GM21723 (cell line): ENCODE data around the gene LILRB2.
"Not testable (repeated sequence)": the region's sequence is repeated elsewhere in the genome, so short reads cannot be mapped to it uniquely, and the experiment has no call there.

Source experiments
- ATAC-seq: cut with Tn5 transposase; IDR thresholded peaks from one replicate; pipeline ENCODE4 v1.9.1; 2021; ENCODE audit warnings: mild to moderate bottlenecking, moderate library complexity; ENCODE audit not compliant: unreplicated experiment

Gene LILRB2

GRCh38 chr19:54281007-54281728 lies at the start of gene LILRB2:
TSS of gene LILRB2 (minus strand) at chr19:54281110. CDS start at chr19:54280496, 614 bp downstream.
- no peak for ATAC-seq

DNA sequence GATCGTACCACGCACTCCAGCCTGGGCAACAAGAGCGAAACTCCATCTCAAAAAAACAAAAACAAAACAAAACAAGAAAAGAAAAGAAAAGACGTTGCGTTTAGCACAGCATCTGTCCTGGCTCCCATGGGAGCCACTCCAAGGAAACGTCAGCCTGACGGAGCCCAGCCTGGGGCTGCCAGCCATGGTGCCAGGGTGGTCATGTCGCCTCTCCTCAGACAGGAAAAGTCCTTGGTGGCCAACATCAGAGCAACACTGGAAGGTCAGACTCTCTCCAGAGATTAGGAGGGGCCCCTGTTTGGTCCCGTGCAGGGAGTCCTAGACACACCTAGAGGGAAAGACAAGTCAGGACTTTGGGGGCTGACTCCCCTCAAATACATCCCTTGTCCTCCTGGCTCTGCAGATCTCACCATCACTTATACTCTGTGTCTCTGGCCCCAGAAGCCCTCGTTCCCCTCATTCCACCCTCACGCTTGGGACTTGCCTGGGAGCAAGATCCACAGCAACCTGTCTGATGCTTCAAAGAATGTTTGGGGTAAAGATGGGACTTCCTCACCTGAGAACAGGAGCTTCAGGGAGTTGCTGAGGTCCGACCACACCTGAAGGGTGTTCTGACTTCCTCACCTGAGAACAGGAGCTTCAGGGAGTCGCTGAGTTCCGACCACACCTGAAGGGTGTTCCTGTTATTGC lies 48.7 kb upstream of the LILRB2 start:
- no peak for ATAC-seq

GRCh38 chr19:54328781-54329180 lies 47.9 kb upstream of the LILRB2 start:
- not testable (repeated sequence) for ATAC-seq

GRCh38 chr19:54325631-54326030 lies 44.7 kb upstream of the LILRB2 start:
- no peak for ATAC-seq

DNA sequence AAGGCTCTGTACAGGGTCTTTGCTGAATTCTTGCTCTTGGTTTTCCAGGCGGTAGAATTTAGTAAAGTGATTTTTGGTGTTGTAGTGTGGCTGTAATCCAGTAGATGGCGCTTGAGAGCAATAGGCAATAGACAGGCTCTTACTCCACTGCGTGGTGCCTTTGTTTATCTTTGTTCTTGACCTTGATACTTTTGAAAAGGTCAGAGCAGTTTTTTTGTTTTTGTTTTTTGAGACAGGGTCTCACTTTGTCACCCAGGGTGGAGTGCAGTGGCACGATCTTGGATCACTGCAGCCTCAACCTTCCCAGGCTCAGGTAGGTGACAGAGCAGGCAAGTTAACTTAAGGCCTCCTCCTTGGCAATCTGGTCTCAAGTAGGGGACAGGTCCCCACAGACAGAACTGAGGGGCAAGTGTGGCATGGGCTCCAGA lies 44.3 kb upstream of the LILRB2 start:
- ATAC-seq: no peak

DNA sequence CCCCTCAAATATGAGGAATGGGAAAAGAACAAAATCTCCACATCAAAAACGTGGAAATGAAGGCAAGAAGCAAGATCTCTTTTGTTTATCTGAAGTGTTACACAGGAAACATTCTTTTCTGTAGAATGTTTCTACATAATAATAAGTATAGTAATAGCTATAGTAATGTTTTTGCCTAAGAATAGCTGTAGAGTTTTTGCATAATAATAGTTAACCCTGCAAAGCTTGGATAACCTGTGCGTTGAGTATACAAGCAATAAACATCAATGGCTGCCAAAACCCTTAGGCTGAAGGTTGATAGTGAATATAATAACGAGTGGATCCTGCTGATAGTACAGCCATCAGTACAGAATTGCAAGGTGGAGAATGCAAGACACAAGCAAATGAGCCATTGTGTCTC lies 43.2 kb upstream of the LILRB2 start:
- ATAC-seq: no peak

GRCh38 chr19:54322934-54323333 lies 42.0 kb upstream of the LILRB2 start:
- not testable (repeated sequence) for ATAC-seq

DNA sequence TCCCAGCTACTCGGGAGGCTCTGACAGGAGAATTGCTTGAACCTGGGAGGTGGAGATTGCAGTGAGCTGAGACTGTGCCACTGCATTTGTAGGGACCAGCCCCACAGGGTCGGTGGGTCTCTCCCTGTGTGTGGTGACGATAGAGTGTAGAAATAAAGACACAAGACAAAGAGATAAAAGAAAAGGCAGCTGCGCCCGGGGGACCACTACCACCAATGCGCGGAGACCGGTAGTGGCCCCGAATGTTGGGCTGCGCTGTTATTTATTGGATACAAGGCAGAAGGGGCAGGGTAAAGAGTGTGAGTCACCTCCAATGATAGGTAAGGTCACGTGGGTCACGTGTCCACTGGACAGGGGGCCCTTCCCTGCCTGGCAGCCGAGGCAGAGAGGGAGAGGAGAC lies 41.4 kb upstream of the LILRB2 start:
- not testable (repeated sequence) for ATAC-seq

- no peak for ATAC-seq
Observed at GRCh38 chr19:54319892-54320670, 39.2 kb upstream of the LILRB2 start.

DNA sequence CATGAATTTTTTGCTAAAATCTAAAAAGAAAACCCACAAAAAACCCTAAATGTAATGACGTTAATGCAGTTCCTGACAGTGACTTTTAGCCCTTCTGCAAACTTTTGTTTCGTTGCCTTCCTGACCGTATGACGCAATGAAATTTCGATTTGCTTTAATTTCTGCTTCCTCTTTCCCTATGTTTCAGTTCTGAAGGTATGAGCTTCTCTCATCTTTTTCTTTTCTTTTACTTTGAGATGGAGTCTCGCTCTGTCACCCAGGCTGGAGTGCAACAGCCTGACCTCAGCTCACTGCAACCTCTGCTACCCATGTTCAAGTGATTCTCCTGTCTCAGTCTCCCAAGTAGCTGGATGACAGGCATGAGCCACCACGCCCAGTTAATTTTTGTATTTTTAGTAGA lies 38.1 kb upstream of the LILRB2 start:
- no peak for ATAC-seq

DNA sequence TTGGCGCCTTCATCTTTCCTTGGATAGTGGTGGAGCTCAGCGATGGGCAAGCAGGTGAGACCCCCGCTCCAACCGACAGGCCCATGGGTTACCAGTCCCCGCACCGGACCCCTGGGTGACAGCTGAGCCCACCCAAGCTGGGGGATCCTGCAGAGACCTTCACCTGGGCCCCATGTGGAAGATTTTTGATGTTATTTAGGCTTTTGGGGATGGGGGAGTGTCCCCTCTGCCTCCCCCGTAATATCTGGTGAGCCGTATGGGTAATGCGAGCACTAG lies 37.0 kb upstream of the LILRB2 start:
- ATAC-seq: no peak

DNA sequence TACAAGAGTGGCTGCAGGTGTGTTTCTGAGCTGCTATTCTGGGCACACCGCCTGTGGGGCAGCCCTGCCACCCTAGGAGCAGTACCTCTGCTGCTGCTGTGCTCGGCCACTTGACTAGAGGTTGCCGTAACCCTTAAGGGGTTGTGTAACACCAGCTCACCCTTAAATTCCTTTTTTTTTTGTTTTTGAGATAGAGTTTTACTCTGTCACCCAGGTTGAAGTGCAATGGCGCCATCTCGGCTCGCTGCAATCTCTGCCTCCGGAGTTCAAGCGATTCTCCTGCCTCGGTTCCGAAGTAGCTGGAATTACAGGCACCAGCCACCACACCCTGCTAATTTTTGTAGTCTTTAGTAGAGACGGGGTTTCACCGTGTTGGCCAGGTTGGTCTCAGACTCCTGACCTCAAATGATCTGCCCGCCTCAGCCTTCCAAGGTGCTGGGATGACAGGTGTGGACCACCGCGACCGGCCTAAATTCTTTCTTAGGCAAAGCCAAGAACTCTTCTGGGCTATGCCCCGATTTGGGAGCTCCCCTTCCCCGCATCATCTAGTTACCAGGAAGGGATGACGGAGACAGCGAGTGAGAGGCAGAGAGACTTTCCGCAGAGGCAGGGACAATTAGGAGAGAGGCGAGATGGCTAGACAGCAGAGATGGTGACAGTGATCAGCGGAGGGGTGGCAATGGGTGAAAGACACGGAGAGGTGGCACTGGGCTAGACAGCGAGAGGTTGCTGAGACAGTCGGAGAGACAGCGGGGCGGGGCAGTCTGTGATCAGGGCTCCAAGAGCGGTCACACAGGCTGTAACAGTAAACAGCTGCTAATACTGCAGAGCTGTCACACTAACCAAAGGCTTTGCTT lies 36.4 kb upstream of the LILRB2 start:
- ATAC-seq: no peak

- ATAC-seq: no peak
Observed at GRCh38 chr19:54316746-54317107, 35.8 kb upstream of the LILRB2 start.

GRCh38 chr19:54315956-54316355 lies 35.0 kb upstream of the LILRB2 start:
- ATAC-seq: no peak

GRCh38 chr19:54312436-54313377 lies 31.8 kb upstream of the LILRB2 start, which contains the start of gene LILRA5:
TSS of gene LILRA5 (minus strand) at chr19:54313166. CDS start at chr19:54313019, 147 bp downstream.
- no peak for ATAC-seq

GRCh38 chr19:54312011-54312410 lies 31.1 kb upstream of the LILRB2 start:
- no peak for ATAC-seq

- ATAC-seq: no peak
Observed at GRCh38 chr19:54311486-54311885, 30.6 kb upstream of the LILRB2 start.

DNA sequence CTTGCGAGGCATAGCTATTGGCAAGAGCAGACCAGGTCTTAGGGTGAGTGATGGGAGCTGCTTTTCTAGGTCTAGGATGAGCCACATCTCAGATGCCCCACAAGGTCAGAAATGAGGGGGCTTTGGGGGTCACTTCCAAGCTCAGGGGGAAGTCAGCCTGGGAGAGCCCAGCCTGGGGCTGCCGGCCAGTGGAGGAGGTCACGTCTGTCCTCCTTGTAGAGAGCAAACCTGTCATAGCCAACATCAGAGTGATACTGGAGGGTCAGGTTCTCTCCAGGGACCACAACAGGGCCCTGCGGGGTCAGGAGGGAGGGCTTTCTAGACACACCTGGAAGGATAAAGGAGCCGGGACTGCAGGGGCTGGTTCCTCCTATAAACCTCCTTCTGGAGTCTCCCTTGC lies 29.6 kb upstream of the LILRB2 start:
- ATAC-seq: no peak

GRCh38 chr19:54309811-54310210 lies 28.9 kb upstream of the LILRB2 start:
- no peak for ATAC-seq
